ENCODE data around the gene PRIMPOL.

PRIMPOL gene

GRCh38 chr4:184668511-184669114, 19.1 kb downstream of the PRIMPOL start:
- peak in 1 of 5 donors; percentile 86 for DNase-seq

DNA sequence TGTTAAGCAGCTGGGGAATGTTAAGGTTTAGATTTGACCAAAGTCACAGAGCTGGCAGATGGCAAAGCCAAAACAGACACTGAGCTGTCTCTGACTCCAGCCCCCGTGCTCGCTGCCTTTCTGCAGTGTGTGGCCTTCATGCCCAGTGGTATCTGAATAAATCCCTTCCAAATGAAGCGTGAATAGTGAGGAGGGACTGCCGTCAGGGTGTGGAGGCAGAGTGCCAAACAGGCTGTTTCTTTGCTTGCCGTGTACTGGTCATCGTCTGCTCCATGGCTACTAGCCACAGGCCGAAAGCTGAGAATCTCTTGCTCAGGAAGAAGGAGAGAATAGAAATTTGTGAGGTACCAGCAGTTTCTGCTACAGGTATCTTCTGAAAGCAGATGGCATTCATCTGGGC, 19.7 kb downstream of the PRIMPOL start:
- no peak for DNase-seq

GRCh38 chr4:184671101-184671500, 21.6 kb downstream of the PRIMPOL start:
- DNase-seq: no peak

DNA sequence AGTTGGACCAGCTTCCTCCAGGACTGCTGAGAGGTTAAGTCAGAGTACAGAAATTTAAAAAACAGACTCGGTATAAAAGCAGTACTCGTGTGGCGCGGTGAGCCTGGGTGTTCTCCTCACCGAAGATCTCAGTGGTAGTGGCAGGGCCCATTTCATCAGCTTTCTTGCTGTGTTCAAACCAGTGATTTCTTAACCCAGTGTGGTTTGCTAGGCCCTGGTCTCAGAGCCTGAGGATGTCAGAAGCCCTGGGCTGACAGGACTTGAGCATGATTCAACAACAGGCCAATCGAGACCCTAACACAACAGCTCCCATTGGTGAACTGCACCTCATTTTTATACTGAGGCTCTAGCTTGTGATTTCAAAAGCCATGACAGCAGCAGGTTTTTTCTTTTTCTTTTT, 23.2 kb downstream of the PRIMPOL start:
- DNase-seq: no peak

GRCh38 chr4:184674011-184674410, 24.5 kb downstream of the PRIMPOL start:
- DNase-seq: no peak

GRCh38 chr4:184675018-184675417, 25.5 kb downstream of the PRIMPOL start:
- no peak for DNase-seq

DNA sequence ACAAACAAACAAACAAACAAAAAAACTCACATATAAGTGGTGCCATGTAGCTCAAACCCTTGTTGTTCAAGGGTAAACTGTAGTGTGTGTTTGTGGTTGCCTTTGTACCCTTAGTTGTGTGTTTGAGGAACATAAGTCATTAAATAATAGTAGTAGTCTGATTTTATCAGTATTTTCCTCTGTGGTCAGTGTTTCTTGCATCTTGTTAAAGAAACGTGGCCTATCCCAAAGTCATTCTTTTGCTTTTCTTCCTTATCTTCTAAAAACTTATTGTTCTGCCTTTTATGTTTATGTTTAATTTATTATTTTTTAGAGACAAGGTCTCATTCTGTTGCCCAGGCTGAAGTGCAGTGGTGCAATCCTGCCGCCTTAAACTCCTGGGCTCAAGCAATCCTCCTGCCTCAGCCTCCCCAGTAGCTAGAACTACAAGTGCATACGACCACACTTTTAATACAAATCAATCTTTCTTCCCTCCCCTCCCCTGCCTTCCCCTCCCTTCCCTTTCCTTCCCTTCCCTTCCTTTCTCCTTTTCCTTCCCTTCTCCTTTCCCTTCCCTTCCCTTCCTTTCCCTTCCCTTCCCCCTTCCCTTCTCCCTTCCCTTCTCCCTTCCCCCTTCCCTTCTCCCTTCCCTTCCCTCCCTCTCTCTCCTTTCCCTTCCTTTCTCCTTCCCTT, 26.4 kb downstream of the PRIMPOL start:
- no peak for DNase-seq

- no peak for DNase-seq
These were observed 31.2 kb downstream of the PRIMPOL start for GRCh38 chr4:184680698-184681097.

DNA sequence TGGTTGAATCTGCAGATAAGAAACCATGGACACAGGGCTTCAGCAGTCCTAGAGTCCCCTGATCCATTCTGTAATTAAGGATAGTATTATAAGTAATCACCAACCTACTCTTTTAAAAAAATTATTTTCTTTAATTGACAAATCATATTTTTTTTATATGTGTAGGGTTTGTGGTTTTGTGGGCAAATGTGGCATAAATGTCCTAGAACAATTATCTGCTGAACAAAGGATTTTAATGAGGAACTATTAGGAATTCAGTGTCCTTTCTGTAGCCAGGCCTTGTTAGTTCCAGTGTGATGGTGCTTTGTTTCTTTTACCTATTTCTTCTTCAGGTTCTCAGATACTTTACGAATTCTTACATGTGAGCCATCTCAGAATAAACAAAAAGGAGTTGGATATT, 32.4 kb downstream of the PRIMPOL start:
- DNase-seq: no peak

- DNase-seq: no peak
These were observed 35.1 kb downstream of the PRIMPOL start for GRCh38 chr4:184684491-184685189.

- DNase-seq: no peak
These were observed 38.5 kb downstream of the PRIMPOL start for GRCh38 chr4:184688005-184688404.

DNA sequence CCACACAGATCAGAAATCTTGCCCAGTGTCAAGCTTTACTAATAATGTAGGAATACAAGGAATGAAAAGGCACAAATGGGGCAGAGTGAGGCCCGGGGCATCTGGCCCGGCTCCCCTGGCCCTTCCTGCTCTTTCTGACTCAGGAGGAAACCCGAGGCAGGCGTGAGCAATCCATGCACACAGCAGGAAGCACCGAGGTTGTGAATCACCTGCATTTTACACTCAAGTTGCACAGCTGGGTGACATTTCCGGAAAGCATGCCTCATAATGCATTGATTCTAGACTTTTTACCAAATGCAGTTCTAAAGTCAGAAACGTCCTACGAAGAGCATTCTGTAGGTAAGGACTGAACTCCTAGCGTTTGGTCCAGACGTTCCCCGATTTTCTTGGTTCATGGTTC, 38.9 kb downstream of the PRIMPOL start:
- DNase-seq: peak in 1 of 5 donors; percentile 35

- DNase-seq: no peak
These were observed 40.1 kb downstream of the PRIMPOL start for GRCh38 chr4:184689681-184690080.

DNA sequence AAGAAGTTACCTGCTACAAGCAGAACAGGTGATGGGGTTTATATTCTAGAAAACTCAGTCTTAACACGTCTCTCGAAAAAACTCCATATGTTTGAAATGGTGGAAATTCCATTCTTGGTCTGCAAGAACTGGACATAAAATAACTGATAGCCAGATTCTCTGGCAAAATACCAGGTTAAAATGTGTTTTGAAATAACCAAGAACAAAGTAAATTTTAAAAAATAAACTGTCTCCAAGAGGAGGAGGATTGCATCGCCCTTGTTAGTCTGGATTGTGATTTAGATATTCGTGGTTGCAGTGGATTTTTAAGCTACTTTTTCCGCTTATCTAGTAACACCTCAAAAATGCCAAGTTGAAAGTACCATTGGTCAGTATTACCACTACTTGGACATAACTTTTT, 43.5 kb downstream of the PRIMPOL start:
- DNase-seq: no peak

- DNase-seq: no peak
These were observed 44.9 kb downstream of the PRIMPOL start for GRCh38 chr4:184694412-184694956.

GRCh38 chr4:184695178-184695896, 45.8 kb downstream of the PRIMPOL start:
- DNase-seq: no peak

GRCh38 chr4:184697956-184698355, 48.4 kb downstream of the PRIMPOL start:
- no peak for DNase-seq

GRCh38 chr4:184699941-184700340, 50.4 kb downstream of the PRIMPOL start:
- no peak for DNase-seq

- no peak for DNase-seq
These were observed 52.6 kb downstream of the PRIMPOL start for GRCh38 chr4:184702114-184702513.

- DNase-seq: peak in 1 of 5 donors; percentile 83
These were observed 56.2 kb downstream of the PRIMPOL start for GRCh38 chr4:184705692-184706091.

- DNase-seq: peak in 1 of 5 donors; percentile 30
These were observed 56.9 kb downstream of the PRIMPOL start for GRCh38 chr4:184706453-184706852.

DNA sequence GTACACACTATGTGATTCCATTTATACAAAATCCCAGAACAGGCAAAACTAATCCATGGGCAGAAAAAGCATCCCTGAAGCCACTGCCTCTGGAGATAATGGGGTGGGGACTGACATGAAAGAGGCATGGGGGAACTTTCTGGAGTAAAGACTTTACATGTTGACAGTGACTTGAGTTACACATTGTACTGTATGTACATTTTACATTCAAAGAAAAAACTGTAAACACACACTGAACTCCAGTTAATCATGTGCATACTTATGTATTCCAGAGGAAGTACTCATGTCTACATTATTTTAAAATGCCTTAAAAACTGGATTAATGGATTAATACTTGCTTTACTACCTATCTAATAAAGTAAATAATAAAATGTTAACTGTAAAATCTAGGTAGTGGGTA, 62.8 kb downstream of the PRIMPOL start:
- DNase-seq: no peak

DNA sequence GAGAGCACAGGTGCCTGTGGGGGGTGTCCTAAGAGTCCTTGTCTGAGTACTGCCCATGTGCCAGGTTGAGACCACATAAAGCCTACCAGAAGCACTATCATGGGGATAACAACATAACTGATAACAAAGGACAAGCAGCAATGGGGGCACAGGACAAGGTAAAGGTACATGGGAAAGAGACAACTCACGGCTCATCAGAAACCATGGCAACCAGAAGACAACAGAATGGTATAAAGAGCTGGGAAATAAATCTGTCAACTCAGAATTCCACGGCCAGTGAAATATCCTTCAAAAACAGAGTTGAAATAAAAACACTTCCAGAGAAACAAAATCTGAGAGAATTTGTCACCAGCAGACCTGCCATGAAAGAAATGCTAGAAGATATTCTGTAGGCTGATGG, 64.3 kb downstream of the PRIMPOL start:
- no peak for DNase-seq
